Nephron progenitor cell (in vitro differentiated cells): ENCODE results near the gene PDE4D.

Experiments
- DNase-seq: peaks from one replicate; pipeline ENCODE4 v3.0.0; 2021
- H3K27ac Mint-ChIP-seq: 2 replicates; pipeline ENCODE4 v1.8.0; 2021; ENCODE audit warnings: mild to moderate bottlenecking, moderate library complexity, mixed read lengths
- H3K27me3 Mint-ChIP-seq: 2 replicates; pipeline ENCODE4 v1.8.0; 2021; ENCODE audit warnings: mild to moderate bottlenecking, low read depth, mixed read lengths; ENCODE audit not compliant: poor library complexity
- H3K36me3 Mint-ChIP-seq: 2 replicates; pipeline ENCODE4 v1.8.0; 2021; ENCODE audit warnings: low read depth, mixed read lengths
- H3K4me1 Mint-ChIP-seq: 2 replicates; pipeline ENCODE4 v1.8.0; 2021; ENCODE audit warnings: mixed read lengths
- H3K4me3 Mint-ChIP-seq: 2 replicates; pipeline ENCODE4 v1.8.0; 2021; ENCODE audit warnings: mild to moderate bottlenecking, moderate library complexity, mixed read lengths
- H3K9me3 Mint-ChIP-seq: 2 replicates; pipeline ENCODE4 v1.8.0; 2021; ENCODE audit warnings: mild to moderate bottlenecking, moderate library complexity, mixed read lengths
- CTCF ChIP-seq: fragments of 200-600 bp; sonication (generic); IDR thresholded peaks from 2 replicates; pipeline ENCODE4 v1.5.0; 2021; ENCODE audit warnings: antibody characterized with exemption

The PDE4D gene

GRCh38 chr5:59720063-59720462 lies 173.5 kb downstream of the PDE4D start:
- Mint-ChIP-seq H3K36me3 (no peaks in the 10 kb centered on the region), H3K4me1 (peaks cover 3% of the 10 kb centered on the region), H3K27ac (no peak overlapping the region), H3K27me3 (no peaks in the 10 kb centered on the region), H3K4me3 (no peak overlapping the region), H3K9me3 (no peaks in the 10 kb centered on the region)
- no peak for TF ChIP-seq CTCF
- DNase-seq: no peak

- Mint-ChIP-seq H3K27me3 (no peaks in the 10 kb centered on the region), H3K27ac (peak overlapping the region; percentile 62), H3K4me1 (no peaks in the 10 kb centered on the region), H3K4me3 (no peak overlapping the region), H3K36me3 (peaks cover 4% of the 10 kb centered on the region), H3K9me3 (peaks cover 21% of the 10 kb centered on the region)
- no peak for TF ChIP-seq CTCF
- DNase-seq: no peak
These were observed 176.5 kb downstream of the PDE4D start for GRCh38 chr5:59716966-59717500.

GRCh38 chr5:59716029-59716428 lies 177.5 kb downstream of the PDE4D start:
- no peaks in the 10 kb centered on the region for H3K27me3 Mint-ChIP-seq
- H3K36me3 Mint-ChIP-seq: peaks cover 4% of the 10 kb centered on the region
- no peak overlapping the region for H3K4me3 Mint-ChIP-seq

GRCh38 chr5:59715228-59715627 lies 178.3 kb downstream of the PDE4D start:
- Mint-ChIP-seq H3K27me3 (no peaks in the 10 kb centered on the region), H3K4me3 (no peak overlapping the region), H3K36me3 (peaks cover 4% of the 10 kb centered on the region), H3K4me1 (no peaks in the 10 kb centered on the region), H3K9me3 (peaks cover 21% of the 10 kb centered on the region), H3K27ac (no peak overlapping the region)
- no peak for DNase-seq
- no peak for TF ChIP-seq CTCF

More at GRCh38 chr5:59716029-59716428, 177.5 kb downstream of the PDE4D start:
- Mint-ChIP-seq H3K27ac (no peak overlapping the region), H3K4me1 (no peaks in the 10 kb centered on the region), H3K9me3 (peaks cover 21% of the 10 kb centered on the region)
- no peak for DNase-seq
- TF ChIP-seq CTCF: no peak

- peaks cover 12% of the 10 kb centered on the region for H3K4me1 Mint-ChIP-seq
- no peaks in the 10 kb centered on the region for H3K27me3 Mint-ChIP-seq
- H3K36me3 Mint-ChIP-seq: peaks cover 4% of the 10 kb centered on the region
- H3K9me3 Mint-ChIP-seq: peaks cover 21% of the 10 kb centered on the region
- no peak overlapping the region for H3K27ac Mint-ChIP-seq
- no peak for DNase-seq
- no peak overlapping the region for H3K4me3 Mint-ChIP-seq
- TF ChIP-seq CTCF: no peak
These were observed 180.1 kb downstream of the PDE4D start for GRCh38 chr5:59713498-59713844.

GRCh38 chr5:59712836-59713497 lies 180.6 kb downstream of the PDE4D start:
- Mint-ChIP-seq H3K27ac (no peak overlapping the region), H3K9me3 (peaks cover 21% of the 10 kb centered on the region), H3K4me3 (no peak overlapping the region), H3K27me3 (no peaks in the 10 kb centered on the region), H3K4me1 (peaks cover 12% of the 10 kb centered on the region), H3K36me3 (peaks cover 4% of the 10 kb centered on the region)
- DNase-seq: no peak
- no peak for TF ChIP-seq CTCF
